Measurements from ENCODE around the gene PAK6.

Gene PAK6

GRCh38 chr15:40295297-40295696, 56.4 kb downstream of the PAK6 start:
- DNase-seq, result no peak

DNA sequence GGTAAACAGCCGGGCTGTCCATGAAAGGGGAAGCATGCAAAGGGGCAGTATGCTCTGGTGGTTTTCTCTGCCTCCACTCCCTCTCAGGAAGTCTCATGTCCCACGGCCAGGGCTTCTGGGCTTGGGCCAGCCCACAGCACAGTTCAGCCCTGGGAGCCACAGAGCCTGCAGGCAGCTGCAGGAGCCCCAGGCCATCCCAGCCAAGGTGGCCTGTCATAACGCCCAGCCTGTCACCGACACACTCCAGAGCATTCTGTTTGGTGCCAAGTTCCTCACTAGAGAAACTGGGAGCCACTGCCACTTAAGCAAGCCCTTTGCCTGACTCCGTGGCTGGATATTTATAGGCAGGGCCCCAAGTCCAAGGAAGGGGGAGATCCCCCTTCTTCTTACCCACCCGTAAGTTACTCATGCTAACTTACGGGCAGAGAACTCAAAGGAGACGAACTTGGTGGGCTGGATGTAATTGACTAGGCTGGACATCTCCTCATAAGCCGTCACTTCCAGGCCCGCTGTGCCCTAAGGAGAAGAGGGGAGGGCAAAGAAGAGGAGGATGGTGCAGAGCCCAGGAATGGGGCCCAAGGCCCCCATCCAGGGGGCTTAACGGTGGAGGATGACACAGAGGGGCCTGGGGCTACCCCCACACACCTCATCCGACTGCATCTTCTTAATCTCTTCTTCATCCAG, 57.2 kb downstream of the PAK6 start:
- DNase-seq, result no peak

DNA sequence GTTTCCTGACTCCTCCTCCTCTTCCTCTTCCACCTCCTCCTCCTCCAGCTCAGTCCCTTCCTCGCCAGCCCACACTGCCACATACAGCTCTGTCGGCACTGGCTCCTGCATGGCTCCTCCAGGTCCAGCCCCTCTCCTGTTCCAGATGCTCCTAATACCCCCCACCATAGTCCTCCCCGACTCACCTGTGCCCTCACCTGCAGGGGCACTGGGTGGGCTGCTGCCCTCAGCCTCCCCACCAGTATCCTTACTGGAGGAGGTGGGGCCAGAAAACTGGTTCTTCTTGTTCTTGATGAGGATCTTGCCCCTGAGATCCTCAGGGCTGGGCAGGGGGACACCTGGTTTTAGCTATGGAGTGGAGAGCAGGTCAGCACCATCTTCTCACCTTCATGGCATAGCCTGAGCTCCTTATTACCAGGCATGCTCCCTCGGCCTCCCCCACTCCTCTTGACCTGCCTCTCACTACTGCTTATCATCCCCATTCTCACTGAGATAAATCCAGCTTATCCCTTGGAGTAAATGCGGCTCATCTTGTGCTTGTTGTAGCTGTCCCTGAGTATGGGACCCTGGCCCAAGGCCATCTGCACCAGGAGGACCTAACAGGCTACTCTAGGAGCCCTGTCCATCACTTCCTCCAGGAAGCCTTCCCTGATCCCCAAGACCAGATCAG, 57.8 kb downstream of the PAK6 start:
- no peak for DNase-seq

GRCh38 chr15:40297356-40297755, 58.5 kb downstream of the PAK6 start:
- DNase-seq, result no peak

GRCh38 chr15:40298216-40298935, 59.5 kb downstream of the PAK6 start:
- no peak for DNase-seq

DNA sequence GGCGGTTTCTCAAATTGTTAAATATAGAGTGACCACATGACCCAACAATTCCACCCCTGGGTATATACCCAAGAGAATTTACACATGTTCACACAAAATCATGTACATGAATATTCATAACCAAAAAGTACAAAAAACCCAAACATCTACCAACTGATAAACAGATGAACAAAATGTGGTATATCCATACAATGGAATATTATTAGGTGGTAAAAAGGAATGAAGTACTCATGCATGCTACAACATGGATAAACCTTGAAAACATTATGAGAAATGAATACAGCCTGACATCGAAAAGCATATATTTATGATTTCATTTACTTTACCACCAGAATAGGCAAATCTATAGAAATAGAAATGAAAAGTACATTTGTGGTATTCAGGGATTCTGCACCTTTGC, 61.5 kb downstream of the PAK6 start:
- DNase-seq, result no peak

GRCh38 chr15:40300771-40301170, 61.9 kb downstream of the PAK6 start:
- no peak for DNase-seq

DNA sequence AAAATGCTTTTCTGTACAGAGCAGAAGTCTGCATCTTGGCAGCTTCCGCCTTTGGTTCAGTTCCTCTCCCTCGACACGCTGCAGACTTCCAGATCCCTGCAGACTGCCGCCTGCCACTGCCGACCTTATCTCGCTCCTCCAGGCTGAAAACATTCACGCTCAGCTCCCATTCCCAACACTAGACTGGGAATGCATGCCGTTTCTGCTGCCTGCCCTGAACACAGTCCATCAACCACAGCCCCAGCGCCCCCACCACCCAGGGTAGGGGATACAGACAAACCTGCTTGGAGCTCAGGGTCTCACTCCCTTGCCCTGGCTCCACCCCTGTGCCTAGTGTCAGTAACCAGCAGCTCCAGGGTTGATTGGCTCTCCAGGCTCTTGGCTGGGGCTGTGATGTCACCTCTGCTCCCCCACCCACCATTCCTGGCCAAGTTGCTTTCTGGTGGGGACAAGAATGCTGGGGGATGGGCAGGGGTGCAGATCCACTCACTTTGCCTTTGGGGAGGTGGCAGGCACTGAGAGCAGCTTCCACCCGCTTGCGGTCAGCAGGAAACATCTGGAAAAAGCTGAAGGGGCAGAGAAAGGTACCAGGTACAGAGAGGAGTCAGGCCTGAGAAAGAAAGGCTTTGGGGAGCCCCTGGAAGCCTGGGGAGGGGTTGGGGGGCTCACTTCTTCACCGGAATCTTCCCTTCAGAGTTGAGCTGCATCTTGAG, 62.8 kb downstream of the PAK6 start:
- no peak for DNase-seq

GRCh38 chr15:40302288-40302886, 63.5 kb downstream of the PAK6 start:
- no peak for DNase-seq

- no peak for DNase-seq
Observed at GRCh38 chr15:40302981-40303380, 64.1 kb downstream of the PAK6 start.

- DNase-seq, result no peak
Observed at GRCh38 chr15:40303576-40303975, 64.7 kb downstream of the PAK6 start.

GRCh38 chr15:40305281-40305680, 66.4 kb downstream of the PAK6 start:
- DNase-seq, result no peak

GRCh38 chr15:40306371-40306770, 67.5 kb downstream of the PAK6 start:
- DNase-seq, result peak; percentile 7

DNA sequence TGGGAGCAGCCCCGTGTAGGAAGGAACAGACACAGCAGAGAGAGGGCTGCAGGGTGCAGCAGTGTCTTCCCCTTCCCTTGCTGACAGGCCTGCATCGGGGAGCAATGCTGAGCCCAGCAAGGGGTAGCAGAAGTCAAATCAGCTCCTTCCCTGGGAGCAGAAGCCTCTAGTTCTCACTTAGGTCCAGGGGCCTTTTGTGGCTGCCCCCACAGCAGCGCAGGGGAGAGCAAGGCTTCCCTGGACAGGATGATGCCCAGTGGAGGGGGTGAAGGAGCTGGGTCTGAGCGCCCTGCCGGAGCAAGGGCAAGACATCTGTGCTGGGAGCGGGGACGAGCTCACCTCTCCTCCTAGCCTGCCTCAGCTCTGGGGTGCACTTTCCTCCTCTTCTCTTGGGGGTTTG, 68.0 kb downstream of the PAK6 start:
- DNase-seq, result peak; percentile 8

GRCh38 chr15:40307421-40308211, 68.8 kb downstream of the PAK6 start, which contains the start of gene PLCB2:
Gene PLCB2, minus strand, starts transcription at chr15:40307935. Its CDS starts 263 bp downstream, at chr15:40307672.
- DNase-seq, result peak; percentile 74

DNA sequence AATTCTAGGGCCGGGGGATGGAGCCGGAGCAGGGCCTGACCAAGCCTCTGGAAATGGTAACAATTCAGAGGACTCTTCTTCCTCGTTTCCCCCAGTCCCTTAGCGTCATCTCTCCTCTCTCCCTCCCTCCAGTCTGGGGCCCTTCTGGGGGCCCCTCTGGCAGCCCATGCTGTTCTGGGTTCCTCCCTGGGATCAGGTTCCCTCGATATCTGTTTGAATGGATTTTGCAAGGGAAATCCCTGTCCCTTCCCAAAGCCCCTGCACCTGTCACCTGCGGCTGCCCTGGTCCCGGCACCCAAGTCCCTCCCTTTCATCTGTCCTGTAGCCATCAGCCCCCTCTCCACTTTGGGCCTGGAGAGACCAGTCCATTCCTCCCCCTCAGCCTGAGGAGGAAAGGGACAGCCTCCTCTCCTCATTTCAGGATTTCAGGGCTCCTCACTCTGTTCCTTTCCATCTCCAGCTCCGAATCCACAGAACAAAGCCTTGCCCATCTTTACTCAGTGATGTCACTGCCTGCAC, 70.5 kb downstream of the PAK6 start:
- no peak for DNase-seq

DNA sequence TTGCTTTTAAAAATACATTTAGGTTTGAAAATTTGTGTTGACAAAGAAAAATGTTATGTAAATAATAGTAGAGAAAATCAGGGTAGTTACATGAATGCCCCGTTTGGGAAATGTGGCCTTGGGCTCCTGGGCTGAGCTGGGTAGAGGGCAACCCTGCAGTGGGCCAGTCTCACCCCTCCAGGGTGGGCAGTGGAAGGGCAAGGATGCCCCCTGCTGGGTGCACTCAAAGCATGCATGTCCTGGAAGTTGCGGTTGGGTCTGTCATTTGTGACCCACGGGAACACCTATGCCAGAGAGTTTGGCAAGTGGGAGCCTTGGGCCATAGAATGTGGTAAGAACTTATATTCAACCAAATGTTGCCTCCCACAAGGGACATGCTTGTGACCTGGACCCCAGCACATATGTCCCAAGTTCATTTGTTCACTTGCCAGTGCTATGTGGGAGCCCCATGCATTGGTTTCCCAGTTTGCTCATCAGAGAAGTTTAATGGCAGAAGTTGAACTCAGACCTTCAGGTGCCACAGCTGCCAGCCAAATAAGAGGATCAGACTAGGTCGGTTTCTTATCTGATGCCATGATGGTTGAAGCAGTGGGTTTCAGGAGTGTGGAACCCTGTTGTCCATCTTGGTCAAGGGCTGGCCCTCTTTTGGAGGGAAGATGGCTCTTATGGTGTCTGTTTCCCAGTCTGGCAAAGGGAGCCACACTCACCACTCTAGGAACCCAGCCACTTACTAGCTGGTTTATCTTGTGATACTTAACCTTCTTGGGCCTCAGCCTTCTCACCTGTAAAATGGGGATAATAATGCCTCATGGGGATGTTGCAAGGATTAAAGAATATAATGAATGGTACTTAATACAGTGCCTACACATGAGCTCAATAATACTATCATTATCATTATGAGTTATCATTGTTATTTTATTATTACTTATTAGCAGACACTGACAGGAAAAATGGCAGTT, 71.4 kb downstream of the PAK6 start:
- peak; percentile 72 for DNase-seq

- no peak for DNase-seq
Observed at GRCh38 chr15:40310993-40311392, 72.1 kb downstream of the PAK6 start.

- no peak for DNase-seq
Observed at GRCh38 chr15:40312370-40313158, 73.7 kb downstream of the PAK6 start.
